Memory B cell (primary cell): Measurements from ENCODE around the gene FNDC3A.

Source experiments
- ATAC-seq: fragments of 150-1000 bp; cut with Tn5 transposase; 2 replicates; pipeline ENCODE4 v1.10.0; 2021; ENCODE audit warnings: low read depth, mild to moderate bottlenecking, moderate library complexity
- DNase-seq, 2 donors: peaks; one replicate each; pipeline ENCODE4 v3.0.0; 2022; ENCODE audit warnings: low spot score in 2 of 2
- H3K27ac Mint-ChIP-seq: one replicate; pipeline ENCODE4 v1.8.0; 2022; ENCODE audit warnings: mild to moderate bottlenecking, moderate library complexity, mixed read lengths
- H3K27me3 Mint-ChIP-seq: one replicate; pipeline ENCODE4 v1.8.0; 2022; ENCODE audit warnings: mixed read lengths
- H3K36me3 Mint-ChIP-seq: one replicate; pipeline ENCODE4 v1.8.0; 2022; ENCODE audit warnings: mild to moderate bottlenecking, mixed read lengths
- H3K4me1 Mint-ChIP-seq: one replicate; pipeline ENCODE4 v1.8.0; 2022; ENCODE audit warnings: mixed read lengths
- H3K4me3 Mint-ChIP-seq: one replicate; pipeline ENCODE4 v1.8.0; 2022; ENCODE audit warnings: mild to moderate bottlenecking, moderate library complexity, mixed read lengths
- H3K9me3 Mint-ChIP-seq: one replicate; pipeline ENCODE4 v1.8.0; 2022; ENCODE audit warnings: mixed read lengths

The FNDC3A gene

DNA sequence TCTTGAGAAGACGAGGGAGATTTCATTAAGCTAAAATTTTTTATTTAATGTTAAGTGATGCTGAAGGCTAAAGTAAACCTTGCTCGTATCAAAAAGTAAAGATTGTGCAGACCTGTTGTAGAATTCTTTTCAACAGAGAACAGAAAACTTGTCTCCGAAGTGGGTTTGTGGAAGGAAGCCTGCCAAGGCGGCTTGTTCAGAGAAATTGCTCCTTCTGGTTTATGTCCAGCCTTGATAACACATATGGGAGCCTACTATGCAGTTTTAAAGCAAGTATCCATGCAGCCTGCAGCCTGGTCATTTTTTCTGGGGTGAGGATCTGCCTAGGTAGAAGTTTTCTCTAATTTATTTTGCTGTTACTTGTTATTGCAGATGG is 245.9 kb downstream of the FNDC3A start:
- Mint-ChIP-seq H3K4me3 (peak overlapping the region; percentile 80), H3K9me3 (peaks cover 4% of the 10 kb centered on the region), H3K27me3 (peaks cover 36% of the 10 kb centered on the region), H3K4me1 (peaks cover 2% of the 10 kb centered on the region), H3K27ac (no peak overlapping the region), H3K36me3 (peaks cover 8% of the 10 kb centered on the region)
- no peak for ATAC-seq
- no peak for DNase-seq

DNA sequence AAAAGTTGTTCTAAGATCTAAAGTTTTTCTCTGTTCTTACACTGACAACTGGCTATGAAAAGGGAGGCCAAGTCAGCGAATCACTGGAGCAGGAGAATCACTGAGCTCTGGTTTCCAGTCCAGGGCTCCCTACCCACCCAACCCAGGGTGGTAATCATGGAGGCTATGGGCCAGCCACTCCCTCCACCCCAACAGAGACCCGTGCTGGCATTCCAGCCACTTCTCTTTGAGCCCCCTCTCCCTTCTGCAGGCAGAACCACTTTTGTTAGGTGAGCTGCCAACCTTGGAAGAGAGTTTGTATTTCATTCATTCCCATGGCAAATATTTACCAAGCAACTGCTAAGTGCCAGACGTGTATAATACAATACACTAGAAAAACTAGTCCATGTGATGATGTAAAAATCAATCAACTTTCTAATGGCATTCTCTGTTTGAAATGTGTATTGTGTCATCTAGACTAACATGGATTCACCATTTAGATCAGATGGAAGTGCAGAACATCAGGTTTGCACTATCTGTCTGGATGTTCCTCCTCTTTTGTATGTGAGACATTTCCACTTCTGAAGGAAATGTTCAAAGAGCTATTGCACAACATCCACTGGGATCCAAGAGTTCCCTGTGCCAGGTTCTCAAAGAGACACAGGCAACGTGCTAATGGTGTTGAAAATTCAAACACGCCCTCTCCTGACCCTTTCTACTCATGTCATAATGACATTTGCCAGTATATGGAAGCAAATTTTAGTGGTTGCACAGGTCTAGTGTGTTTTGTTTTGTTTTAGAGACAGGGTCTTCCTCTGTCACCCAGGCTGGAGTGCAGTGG is 249.7 kb downstream of the FNDC3A start:
- no peaks in the 10 kb centered on the region for H3K36me3 Mint-ChIP-seq
- DNase-seq (no peak), ATAC-seq (no peak)
- peaks cover 15% of the 10 kb centered on the region for H3K27me3 Mint-ChIP-seq
- H3K9me3 Mint-ChIP-seq = no peaks in the 10 kb centered on the region
- H3K4me1 Mint-ChIP-seq = no peaks in the 10 kb centered on the region
- no peak overlapping the region for H3K4me3 Mint-ChIP-seq
- no peak overlapping the region for H3K27ac Mint-ChIP-seq

DNA sequence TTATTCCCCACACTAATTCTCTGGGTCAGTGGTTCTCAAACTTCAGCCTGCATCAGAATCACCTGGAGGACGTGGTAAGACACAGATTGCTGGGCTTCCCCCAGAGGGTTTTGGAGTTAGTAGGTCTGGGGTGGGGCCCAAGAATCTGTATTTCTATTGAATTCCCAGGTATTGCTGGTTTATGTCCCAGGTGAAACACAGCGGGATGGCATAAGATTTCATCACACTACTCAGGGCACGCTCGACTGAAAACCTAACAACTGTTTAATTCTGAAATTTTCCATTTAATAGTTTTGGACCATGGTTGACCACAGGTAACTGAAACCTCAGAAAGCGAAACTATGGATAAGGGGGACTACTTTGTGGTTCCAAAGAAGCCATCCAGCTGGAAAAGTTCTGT is 250.9 kb downstream of the FNDC3A start:
- Mint-ChIP-seq H3K36me3 (no peaks in the 10 kb centered on the region), H3K27ac (no peak overlapping the region), H3K4me1 (no peaks in the 10 kb centered on the region), H3K4me3 (no peak overlapping the region), H3K27me3 (peaks cover 12% of the 10 kb centered on the region), H3K9me3 (no peaks in the 10 kb centered on the region)
- ATAC-seq (no peak), DNase-seq (no peak)

DNA sequence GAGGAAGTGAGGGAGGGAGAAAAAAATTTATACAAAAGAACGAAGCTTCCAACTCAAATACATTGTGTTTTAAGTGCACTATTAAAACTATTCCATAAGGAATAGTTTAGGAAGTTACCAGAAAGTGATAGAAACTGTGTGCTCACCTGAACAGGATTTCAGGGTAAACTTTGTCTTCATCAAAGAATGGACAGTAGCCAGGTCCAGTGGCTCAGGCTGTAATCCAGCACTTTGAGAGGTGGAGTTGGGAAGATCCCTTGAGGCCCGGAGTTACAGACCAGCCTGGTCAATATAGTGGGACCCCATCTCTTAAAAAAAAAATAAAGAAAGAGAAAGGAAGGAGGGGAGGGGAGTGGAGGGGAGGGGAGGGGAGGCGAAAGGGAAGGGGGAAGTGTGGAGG is 259.0 kb downstream of the FNDC3A start:
- H3K4me3 Mint-ChIP-seq = no peak overlapping the region
- no peak for DNase-seq
- H3K27ac Mint-ChIP-seq = no peak overlapping the region
- H3K27me3 Mint-ChIP-seq = peaks cover 1% of the 10 kb centered on the region
- H3K4me1 Mint-ChIP-seq = no peaks in the 10 kb centered on the region
- no peaks in the 10 kb centered on the region for H3K9me3 Mint-ChIP-seq
- ATAC-seq = no peak
- H3K36me3 Mint-ChIP-seq = no peaks in the 10 kb centered on the region

DNA sequence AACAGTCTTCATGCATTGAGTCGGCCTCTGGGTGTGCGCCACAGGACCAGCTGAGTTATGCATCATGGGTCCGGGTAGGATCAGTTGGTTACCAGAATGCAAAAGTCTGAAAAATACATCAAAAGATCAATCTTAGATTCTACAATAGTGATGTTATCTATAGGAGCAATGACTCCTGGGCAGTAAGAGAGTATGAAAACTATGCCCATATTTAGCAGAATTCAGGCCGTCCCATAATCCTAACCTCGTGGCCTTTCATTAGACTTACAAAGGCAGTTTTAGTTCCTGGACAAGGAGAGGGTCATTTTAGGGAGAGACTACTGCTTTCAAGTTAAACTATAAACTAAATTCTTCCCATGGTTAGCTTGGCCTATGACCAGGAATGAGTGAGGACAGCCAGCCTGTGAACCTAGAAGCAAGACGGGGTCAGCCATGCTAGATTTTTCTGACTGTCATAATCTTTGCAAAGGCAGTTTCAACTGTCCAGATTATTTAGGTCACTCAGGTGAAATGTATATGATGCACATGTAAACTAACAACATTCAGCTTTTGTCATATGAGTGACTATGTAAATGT is 260.2 kb downstream of the FNDC3A start:
- no peaks in the 10 kb centered on the region for H3K36me3 Mint-ChIP-seq
- no peaks in the 10 kb centered on the region for H3K4me1 Mint-ChIP-seq
- DNase-seq = no peak
- no peaks in the 10 kb centered on the region for H3K9me3 Mint-ChIP-seq
- no peak for ATAC-seq
- H3K27me3 Mint-ChIP-seq = peaks cover 1% of the 10 kb centered on the region
- H3K27ac Mint-ChIP-seq = no peak overlapping the region
- H3K4me3 Mint-ChIP-seq = no peak overlapping the region

DNA sequence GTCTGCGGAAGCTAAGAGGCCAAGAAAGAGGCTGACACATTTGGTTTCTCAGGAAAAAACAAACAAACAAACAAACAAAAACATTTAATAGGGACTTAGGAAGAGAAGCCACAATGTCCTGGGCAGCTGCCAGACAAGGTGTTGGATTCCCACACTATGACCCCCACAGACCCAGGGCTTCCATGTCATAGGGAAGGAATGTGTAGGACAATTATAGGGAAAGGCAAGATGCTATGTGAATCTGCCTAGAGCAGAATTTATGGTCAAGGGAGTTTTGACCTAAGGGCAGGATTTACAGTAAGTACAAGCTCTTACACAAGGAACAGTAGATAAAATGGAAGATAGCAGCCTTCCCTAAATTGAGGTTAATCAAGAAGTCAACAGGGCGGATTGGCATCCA is 262.9 kb downstream of the FNDC3A start:
- Mint-ChIP-seq H3K27me3 (no peaks in the 10 kb centered on the region), H3K9me3 (no peaks in the 10 kb centered on the region), H3K27ac (no peak overlapping the region), H3K36me3 (no peaks in the 10 kb centered on the region), H3K4me1 (no peaks in the 10 kb centered on the region), H3K4me3 (no peak overlapping the region)
- ATAC-seq = no peak
- no peak for DNase-seq

DNA sequence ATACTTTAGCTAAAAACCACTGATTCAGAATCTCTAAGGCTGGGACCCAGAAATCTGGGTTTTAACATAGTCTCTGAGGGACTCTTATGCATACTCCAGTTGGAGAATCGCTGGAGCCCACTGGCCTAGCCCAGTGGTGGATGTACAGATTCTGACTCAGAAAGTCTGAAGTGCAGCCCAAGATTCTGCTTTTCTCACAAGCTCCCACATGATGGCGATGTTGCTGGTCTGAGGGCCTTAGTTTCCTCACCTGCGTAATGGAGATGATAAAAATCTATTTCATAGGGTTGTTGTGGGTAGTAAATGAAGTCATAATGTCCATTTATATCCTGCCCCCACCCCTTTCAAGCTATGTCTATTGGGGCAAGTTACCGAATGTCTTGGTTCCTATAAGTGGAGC is 264.3 kb downstream of the FNDC3A start:
- no peaks in the 10 kb centered on the region for H3K4me1 Mint-ChIP-seq
- no peaks in the 10 kb centered on the region for H3K9me3 Mint-ChIP-seq
- no peaks in the 10 kb centered on the region for H3K36me3 Mint-ChIP-seq
- ATAC-seq = peak; percentile 79
- H3K4me3 Mint-ChIP-seq = no peak overlapping the region
- DNase-seq = no peak
- no peaks in the 10 kb centered on the region for H3K27me3 Mint-ChIP-seq
- H3K27ac Mint-ChIP-seq = no peak overlapping the region

DNA sequence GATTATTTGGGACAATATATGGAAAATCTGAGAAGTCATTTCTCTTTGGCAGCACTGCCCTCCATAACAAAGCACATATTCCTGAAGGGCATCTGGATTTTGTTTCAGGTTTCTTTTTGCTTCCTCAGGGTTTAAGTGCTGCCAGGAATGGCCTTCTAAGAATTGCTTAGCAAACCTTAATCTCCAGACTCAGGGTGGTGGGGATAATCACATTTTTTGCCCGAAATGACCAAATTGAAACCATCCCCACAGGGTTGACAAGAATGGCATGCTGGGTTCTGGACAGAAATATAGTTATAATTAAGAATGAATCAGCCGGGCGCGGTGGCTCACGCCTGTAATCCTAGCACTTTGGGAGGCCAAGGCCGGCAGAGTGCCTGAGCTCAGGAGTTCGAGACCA is 265.6 kb downstream of the FNDC3A start:
- Mint-ChIP-seq H3K27me3 (no peaks in the 10 kb centered on the region), H3K36me3 (no peaks in the 10 kb centered on the region), H3K4me1 (no peaks in the 10 kb centered on the region), H3K4me3 (no peak overlapping the region), H3K9me3 (no peaks in the 10 kb centered on the region), H3K27ac (no peak overlapping the region)
- DNase-seq (no peak), ATAC-seq (no peak)

DNA sequence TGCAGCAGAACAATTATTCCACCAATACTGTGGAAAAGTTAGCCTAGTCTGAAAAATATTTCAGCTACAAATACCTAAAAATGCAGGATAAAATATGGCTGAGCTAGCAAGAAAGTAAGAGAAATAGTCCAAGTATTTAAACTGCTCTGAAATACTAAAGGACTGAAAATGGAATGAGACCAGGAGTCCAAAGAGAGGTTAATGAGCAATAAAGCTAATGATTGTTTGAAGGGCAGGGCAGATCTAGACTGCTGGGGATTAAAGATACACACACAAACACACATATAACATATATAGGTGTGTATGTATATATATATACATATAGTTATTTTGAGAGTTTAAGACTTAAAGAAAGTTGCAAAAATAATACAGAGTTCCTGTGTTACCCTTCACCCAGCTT is 269.4 kb downstream of the FNDC3A start:
- H3K9me3 Mint-ChIP-seq = no peaks in the 10 kb centered on the region
- no peak for DNase-seq
- H3K27me3 Mint-ChIP-seq = no peaks in the 10 kb centered on the region
- H3K4me1 Mint-ChIP-seq = peaks cover 14% of the 10 kb centered on the region
- H3K4me3 Mint-ChIP-seq = no peak overlapping the region
- no peaks in the 10 kb centered on the region for H3K36me3 Mint-ChIP-seq
- H3K27ac Mint-ChIP-seq = no peak overlapping the region
- no peak for ATAC-seq

DNA sequence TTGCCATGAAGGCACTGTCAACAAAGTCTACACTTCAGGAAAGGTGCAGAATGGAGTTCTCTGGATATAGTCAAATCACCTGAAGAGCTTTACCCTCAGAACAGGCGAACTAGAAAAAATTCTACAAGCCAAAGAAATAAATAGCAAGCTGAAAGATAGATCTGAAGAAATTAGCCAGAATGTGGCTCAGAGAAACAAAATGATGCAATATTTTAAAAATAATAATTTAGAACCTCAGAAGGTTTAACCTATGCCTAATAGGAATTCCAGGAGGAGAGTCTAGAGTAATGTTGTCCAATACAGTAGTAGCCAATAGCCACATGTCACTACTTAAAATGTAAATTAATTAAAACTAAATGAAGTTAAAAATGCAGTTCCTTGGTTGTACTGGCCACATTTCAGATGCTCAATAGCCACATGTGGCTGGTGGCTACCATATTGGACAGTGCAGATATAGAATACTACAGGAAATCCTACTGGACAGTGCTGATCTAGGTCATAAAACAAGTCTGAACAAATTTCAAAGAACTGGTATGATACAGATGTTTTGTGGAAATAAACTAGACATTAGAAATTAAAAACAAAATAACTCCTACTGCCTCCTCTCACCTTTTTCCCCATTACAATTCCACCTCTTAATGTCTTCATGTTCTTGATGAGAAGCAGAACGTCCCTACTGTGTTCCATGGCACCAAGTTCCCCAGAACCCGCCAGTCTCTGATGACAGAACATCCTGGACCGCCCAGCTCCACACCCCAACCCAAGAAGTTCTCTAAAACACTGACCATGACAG is 271.3 kb downstream of the FNDC3A start:
- H3K4me1 Mint-ChIP-seq = peaks cover 18% of the 10 kb centered on the region
- peaks cover 4% of the 10 kb centered on the region for H3K36me3 Mint-ChIP-seq
- peak overlapping the region; percentile 99 for H3K4me3 Mint-ChIP-seq
- H3K27me3 Mint-ChIP-seq = no peaks in the 10 kb centered on the region
- ATAC-seq (peak; percentile 28), DNase-seq (no peak)
- peak overlapping the region; percentile 98 for H3K27ac Mint-ChIP-seq
- H3K9me3 Mint-ChIP-seq = no peaks in the 10 kb centered on the region

DNA sequence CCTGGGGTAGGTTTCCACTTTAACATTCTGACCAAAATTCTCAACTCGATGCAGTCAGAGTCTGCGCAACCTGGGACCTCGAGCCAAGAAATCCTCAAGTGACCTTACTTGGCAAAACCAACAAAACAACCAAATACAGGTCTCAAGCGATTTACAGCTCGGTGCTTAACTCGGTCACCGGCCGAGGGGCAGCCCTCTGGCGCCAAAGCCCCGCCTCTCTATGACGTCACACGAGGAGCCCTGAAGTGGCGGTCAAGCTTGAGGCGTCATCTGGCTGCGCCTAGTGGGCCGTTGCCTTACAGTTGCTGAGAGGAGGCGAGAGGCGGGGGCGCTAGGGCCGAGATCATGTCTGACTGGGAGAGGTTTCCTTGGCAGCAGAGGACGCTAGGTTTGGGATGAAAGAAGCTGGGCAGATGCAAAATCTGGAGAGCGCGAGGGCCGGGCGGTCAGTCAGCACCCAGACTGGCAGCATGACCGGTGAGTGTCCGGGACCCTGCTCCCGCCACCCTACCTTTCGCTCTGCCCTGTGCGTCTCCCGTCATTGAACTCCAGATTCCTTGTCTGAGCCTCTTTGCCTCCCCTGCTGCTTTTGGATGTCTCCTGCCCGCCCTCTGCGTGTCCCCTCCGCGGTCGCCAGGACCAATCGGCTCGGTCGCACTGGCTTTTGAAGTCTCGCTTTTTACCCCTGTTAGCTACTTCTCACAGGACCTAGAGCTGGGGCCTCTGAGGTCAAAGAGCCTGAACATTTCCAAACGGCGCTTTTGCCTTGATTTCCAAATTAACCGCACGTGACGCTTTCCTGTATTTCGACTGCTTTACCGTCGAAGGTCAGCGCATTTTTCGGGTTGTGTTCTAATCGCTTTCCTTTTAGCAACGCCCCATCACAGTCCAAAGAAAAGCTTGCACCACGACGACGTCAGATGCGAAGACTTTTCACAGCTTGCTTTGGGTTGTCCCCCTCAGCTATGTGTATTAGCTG is 272.2 kb downstream of the FNDC3A start, which contains the start of gene CDADC1:
CDADC1 (plus strand) TSS at position 283 of the 979 bp plus-strand sequence; CDS start at position 396, 113 bp downstream.
- peaks cover 19% of the 10 kb centered on the region for H3K4me1 Mint-ChIP-seq
- H3K27ac Mint-ChIP-seq = peak within 1 kb of the TSS; percentile 98
- H3K27me3 Mint-ChIP-seq = no peaks in the 10 kb centered on the region

DNA sequence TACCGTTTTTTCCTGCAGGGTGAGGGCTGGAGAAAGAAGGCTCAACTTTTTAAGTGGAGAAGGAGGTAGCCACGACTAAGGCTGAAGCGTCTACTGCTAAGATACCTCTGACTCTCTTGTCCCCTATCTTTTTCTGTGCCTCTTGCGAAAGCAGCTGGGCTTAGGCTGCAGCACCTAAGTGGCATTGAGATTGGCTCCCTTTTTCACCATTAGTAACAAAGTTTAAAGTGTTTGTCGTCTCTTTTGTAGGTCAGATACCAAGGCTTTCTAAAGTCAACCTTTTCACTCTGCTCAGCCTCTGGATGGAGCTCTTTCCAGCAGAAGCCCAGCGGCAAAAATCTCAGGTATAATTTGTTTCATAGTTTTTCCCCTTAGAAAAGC is 272.9 kb downstream of the FNDC3A start:
- peak; percentile 3 for ATAC-seq
- Mint-ChIP-seq H3K9me3 (no peaks in the 10 kb centered on the region), H3K36me3 (peaks cover 6% of the 10 kb centered on the region), H3K4me3 (peak overlapping the region; percentile 99), H3K27ac (peak overlapping the region; percentile 98), H3K27me3 (no peaks in the 10 kb centered on the region), H3K4me1 (peaks cover 19% of the 10 kb centered on the region)
- no peak for DNase-seq

More for the DNA sequence above, 272.2 kb downstream of the FNDC3A start, which contains the start of gene CDADC1:
- Mint-ChIP-seq H3K36me3 (peaks cover 6% of the 10 kb centered on the region), H3K4me3 (peak within 1 kb of the TSS; percentile 99), H3K9me3 (no peaks in the 10 kb centered on the region)
- peak; percentile 85 to 89 for DNase-seq
- peak; percentile 93 for ATAC-seq

DNA sequence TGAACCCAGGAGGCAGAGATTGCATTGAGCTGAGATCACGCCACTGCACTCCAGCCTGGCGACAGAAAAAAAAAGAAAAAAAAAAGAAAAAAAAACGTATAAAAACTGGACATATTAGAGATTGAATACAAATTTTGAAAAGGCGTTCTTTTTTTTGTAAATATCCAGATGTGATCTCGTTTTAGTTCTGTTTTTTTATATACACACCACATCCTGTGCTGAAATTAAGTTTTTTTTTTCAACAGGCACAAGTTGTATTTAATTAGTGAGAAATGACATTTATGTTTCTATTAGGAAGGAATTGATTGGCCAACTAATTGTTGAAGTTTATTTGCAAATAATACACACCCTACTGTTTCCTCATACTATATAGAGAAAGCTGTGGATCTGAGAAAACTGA is 275.6 kb downstream of the FNDC3A start:
- no peak for DNase-seq
- peaks cover 18% of the 10 kb centered on the region for H3K36me3 Mint-ChIP-seq
- H3K9me3 Mint-ChIP-seq = no peaks in the 10 kb centered on the region
- peaks cover 19% of the 10 kb centered on the region for H3K4me1 Mint-ChIP-seq
- H3K27ac Mint-ChIP-seq = no peak overlapping the region
- H3K27me3 Mint-ChIP-seq = no peaks in the 10 kb centered on the region
- no peak overlapping the region for H3K4me3 Mint-ChIP-seq
- no peak for ATAC-seq
